SIG-M5 treated with dmso at 0.1 percent for 504 hours (cell line): Measurements from ENCODE around the gene TMEM108.

Source experiments
- DNase-seq: peaks from one replicate; lab custom pipeline; 2025; ENCODE audit not compliant: unreplicated experiment; lab: John Stamatoyannopoulos, UW

Gene TMEM108

DNA sequence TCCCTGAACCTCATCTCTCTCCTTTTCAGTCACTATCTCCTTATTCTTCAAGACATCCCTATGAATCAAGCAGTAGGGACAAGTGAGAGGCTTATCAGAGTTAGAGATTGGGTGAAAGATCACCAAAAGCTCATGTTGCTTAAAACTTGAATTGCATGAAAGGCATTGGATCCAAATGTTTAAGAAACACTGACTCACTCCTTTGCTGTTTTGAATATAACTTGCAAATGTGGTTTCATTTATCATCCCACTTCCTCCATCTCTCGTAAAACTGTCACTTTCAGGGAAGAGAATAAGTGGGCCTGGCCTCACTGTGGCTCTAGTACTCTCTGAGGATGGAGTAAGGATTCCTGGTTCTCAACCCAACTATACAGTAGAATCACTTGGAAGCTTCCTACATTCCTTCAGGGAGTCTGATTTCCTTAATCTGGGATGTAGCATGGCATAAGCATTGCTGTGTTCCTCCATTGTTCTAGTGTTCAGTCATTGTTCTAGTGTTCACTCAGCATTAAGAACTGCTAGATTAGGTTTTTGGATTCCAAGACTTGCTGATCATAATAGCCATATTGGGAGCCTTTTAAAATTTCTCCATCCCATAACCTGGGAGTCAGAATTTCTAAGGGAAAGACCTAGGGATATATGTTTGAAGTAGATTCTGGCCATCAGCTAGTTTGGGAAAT lies 171.8 kb downstream of the TMEM108 start:
- peak; percentile 81 for DNase-seq

- no peak for DNase-seq
These were observed 172.5 kb downstream of the TMEM108 start for GRCh38 chr3:133210656-133211055.

- peak; percentile 90 for DNase-seq
These were observed 173.3 kb downstream of the TMEM108 start for GRCh38 chr3:133211449-133211848.

DNA sequence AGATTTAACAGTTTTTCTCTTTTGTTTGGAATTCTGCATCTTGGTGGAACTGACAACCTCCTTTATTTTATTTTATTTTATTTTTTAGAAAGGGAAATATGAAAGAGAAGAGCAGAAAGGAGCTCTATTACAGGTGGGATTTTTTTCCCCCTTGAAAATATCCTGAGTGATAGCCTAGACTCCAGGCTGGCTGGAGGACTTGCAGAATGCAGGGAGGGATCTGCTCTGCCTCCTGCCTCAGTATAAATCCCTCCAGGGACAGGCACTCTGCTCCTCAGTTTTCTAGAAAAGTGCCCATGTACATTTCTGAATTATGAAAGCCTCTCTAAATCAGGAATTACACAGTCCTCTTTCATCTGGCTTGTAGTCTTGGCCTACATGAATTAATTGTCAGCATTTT lies 173.7 kb downstream of the TMEM108 start:
- DNase-seq = no peak

DNA sequence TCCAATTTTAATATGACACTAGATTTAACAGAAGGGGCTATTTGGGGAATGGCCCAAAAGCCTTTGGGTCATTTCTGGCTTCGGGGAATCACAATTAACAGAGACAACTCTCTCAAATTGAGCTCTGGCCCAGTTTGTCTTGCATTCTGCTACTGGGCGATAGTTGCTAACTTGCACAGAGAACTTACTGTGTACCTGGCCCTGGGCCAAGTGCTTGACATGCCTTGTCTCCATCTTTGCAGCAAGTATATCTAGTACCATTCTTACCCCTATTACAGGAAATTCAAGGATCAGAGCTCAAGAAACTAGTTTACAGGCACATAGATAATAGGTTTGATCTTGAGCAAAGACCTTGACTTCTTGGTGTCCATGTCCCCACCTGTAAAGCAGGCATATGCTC lies 175.7 kb downstream of the TMEM108 start:
- no peak for DNase-seq

DNA sequence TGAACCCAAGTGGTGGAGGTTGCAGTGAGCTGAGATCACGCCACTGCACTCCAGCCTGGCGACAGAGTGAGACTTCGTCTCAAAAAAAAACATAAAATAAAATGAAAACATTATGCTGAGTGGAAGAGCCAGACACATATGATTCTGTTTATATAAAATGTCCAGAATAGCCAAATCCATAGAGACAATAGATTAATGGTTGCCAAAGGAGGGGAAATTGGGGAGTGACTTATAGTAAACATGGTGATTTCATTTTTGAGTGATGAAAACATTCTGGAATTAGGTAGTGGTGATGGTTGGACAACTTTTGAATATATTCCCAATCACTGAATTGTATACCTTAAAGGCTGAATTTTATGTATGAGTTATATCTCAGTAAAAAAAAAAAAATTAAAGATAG lies 189.6 kb downstream of the TMEM108 start:
- no peak for DNase-seq

DNA sequence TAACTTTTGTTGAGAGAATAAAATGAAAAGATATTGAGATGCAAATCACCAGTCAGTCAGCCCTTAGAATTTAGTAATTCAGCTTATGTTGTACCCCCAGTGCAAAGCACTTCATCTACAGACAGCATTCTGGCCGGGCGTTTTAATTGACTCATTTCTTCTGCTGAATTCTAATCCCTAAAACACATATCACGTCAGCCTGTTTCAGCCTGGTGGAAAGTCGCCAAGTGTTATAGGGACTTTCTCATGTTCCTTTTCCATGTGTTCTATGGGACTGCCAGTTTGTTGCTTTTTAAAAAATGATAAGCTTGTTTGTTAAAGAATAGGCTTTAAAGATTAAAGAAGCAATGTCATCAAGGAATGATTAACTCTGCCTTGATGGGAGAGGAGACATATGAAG lies 192.0 kb downstream of the TMEM108 start:
- no peak for DNase-seq

DNA sequence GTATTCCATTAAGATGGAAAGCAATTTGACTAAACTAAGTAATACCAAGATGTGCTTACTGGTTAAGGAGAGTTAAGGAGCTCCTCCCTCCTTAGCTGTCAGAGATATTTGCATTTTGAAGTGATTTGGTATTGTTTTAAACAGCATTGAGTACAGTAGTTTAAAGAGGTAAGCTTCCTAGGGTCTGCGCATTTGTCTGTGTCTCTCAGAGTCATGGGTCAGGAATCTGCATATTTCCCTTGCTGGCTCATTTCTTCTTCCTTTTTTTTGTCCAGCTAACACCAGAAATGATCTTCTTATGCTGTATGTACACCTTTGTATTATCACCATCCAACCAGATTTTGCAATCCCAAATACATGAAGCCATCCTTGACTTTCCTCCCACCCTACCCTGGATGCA lies 198.7 kb downstream of the TMEM108 start:
- no peak for DNase-seq

- DNase-seq = no peak
These were observed 199.2 kb downstream of the TMEM108 start for GRCh38 chr3:133237380-133237779.

GRCh38 chr3:133238015-133238414 lies 199.8 kb downstream of the TMEM108 start:
- no peak for DNase-seq

DNA sequence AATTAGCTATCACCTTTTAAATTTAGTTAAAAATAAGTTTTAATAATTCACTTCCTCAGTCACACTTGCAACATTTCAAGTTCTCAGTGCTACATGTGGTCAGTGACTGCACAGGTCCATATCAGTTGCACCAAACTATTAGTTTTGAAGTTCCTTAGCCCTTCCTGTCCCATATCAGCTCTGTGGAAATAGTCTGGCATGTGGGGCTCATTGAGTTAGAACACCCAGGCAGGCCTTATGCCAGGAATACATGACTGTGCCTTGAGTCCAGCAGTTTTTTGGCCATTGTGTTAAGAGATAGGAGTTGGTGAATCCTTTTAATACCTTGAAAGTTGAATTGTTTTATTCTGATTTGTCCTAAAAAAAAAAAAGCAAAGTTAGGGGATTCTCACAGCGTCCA lies 207.9 kb downstream of the TMEM108 start:
- no peak for DNase-seq

GRCh38 chr3:133246773-133247172 lies 208.6 kb downstream of the TMEM108 start:
- no peak for DNase-seq

GRCh38 chr3:133248389-133248788 lies 210.2 kb downstream of the TMEM108 start:
- no peak for DNase-seq

DNA sequence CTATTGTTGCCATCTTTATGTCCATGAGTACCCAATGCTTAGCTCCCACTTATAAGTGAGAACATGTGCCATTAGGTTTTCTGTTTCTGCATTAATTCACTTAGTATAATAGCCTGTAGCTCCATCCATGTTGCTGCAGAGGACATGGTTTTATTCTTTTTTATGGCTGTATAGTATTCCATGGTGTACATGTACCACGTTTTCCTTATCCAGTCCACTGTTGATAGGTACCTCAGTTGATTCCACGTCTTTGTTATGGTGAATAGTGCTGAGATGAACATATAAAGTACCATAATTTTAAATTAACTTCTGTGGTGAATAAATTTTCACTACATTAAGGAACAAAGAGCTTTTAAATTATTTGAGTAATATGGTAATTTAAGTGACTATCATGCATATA lies 211.3 kb downstream of the TMEM108 start:
- no peak for DNase-seq

- DNase-seq = no peak
These were observed 216.0 kb downstream of the TMEM108 start for GRCh38 chr3:133254151-133254550.

GRCh38 chr3:133254716-133255115 lies 216.5 kb downstream of the TMEM108 start:
- DNase-seq = no peak

GRCh38 chr3:133256787-133257483 lies 218.7 kb downstream of the TMEM108 start:
- DNase-seq = no peak

DNA sequence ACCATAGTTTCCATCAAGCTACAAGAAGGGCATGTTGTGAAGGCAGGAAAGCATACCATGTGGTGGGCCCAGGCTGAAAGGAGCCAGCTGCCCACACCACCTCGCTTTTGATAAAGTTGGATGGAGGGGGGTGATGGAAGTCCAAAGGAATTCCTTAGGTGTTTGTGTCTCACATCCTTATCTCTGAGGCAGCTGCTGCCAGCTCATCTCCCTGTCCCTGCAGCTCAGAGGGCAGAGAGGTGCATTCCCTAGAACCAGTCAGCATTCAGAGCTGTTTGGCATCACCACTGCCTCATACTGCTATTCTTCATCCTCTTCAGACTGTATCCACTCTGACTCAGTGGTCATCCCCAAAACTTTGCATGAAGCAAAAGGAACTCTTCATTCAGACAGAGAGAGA lies 220.2 kb downstream of the TMEM108 start:
- no peak for DNase-seq

DNA sequence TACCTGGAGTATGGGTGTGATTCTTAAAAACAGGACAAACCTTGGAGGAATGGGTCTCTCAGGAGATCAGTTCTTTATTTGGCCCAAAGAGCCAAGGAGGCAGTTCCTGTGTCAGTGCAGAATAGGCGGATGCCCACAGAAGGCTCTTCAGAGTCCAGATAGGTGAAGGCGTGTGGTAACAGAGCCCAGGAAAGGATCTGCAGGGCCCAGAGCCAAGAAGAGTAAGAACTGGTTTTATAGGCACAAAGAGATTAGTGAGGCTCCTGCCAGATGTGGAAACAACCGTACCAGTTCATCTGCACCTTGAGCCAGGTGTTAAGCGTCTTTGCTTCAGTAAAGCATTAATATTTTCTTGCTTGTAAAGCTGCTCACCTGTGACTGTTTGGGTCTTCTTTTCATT lies 221.6 kb downstream of the TMEM108 start:
- no peak for DNase-seq

GRCh38 chr3:133262333-133262732 lies 224.1 kb downstream of the TMEM108 start:
- DNase-seq = no peak

DNA sequence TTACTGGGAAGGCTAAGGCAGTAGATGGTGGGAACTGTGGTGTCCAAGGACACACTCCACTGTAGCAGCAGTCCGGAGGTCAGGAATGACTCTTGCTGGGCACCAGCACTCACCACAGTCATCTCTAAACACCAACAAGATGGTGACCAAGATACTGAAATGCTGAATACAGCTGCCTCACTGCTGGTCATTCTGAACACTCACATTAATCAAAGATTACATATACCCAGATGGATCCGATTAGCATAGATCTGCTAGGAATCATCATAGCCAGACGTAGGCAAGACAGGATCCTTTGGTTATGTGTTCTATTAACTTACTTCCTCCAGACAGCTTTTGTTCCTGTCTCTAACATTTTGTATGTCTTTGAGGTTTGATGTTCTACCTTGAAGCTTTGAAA lies 226.7 kb downstream of the TMEM108 start:
- no peak for DNase-seq

DNA sequence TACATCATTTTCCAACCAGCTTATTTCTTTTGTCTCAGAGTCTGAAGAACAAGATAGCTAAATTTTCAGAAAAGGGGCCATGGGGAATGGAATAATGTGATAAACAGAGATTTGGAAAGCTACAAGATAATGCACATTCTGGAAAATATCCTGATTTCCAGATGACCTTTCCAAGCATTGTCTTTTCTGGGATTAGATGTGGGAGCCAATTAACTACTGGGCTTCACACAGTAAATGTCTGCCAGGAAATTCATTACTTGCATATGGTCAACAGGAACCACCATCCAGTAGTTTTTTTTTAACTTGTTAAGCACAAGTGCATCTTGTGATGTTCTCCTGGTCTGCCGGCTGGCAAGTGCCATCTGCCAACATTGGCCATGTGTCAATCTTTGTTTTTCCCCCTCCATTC lies 230.5 kb downstream of the TMEM108 start:
- DNase-seq = no peak

DNA sequence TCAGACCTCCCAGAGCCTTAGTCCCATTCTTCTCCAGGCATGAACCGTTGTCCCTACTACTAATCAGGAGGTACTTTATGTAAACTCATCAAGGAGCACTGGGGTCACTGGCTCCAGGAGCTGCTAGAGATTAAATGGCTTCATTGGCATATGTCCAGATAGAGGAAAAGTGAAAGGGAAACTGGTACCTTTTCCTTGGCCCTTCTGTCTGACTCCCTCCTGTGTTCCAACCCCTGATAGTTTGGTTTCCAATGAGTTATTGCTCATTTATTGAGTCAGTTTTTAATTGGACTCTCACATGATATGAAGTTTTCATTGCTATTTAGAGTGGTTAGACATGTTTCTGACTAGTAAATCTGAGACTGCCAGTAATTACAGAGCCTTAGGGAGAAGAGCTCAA lies 231.2 kb downstream of the TMEM108 start:
- no peak for DNase-seq
